ENCODE measurements around the gene CMPK1. TPM values are rescaled to one million over a fixed set of nuclear protein-coding genes. Genes with fewer than 3 reads are reported as not detected.
A peak's percentile ranks its signal among the peaks of the same experiment; 100 is the strongest.

The CMPK1 gene
- total RNA-seq, 3 donors from 2014 or later = 159 to 226 (median 223) TPM

DNA sequence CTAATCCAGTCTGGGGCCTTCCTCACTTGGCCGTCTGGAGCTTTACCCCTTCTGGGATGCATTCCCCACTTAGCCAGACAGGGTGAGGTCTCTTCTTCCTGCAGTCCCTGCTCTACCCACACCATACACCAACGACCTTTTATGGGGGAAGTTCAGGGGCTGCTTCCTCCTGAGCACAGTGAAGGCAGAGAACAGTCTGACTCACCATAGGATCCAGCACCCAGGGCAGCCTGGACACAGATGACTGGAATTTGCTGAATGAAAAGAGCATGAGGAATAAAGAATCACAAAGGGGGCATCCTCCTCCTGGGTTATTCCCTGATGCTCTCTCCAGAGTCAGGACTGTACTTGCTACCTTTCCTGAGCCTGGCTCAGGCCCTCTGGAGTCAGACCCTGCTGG lies 77.8 kb downstream of the CMPK1 start:
- DNase-seq (no peak), ATAC-seq (no peak)
- no peaks in the 10 kb centered on the region for H3K4me1 ChIP-seq (ENCODE audit: low read depth)
- H3K36me3 ChIP-seq (ENCODE audit: low read depth) = no peaks in the 10 kb centered on the region
- no peaks in the 10 kb centered on the region for H3K9me3 ChIP-seq
- no peak overlapping the region for H3K4me3 ChIP-seq
- intact Hi-C loops (cut with DNase I, micrococcal nuclease) = no loop called here
- TF ChIP-seq, protein P1, sequence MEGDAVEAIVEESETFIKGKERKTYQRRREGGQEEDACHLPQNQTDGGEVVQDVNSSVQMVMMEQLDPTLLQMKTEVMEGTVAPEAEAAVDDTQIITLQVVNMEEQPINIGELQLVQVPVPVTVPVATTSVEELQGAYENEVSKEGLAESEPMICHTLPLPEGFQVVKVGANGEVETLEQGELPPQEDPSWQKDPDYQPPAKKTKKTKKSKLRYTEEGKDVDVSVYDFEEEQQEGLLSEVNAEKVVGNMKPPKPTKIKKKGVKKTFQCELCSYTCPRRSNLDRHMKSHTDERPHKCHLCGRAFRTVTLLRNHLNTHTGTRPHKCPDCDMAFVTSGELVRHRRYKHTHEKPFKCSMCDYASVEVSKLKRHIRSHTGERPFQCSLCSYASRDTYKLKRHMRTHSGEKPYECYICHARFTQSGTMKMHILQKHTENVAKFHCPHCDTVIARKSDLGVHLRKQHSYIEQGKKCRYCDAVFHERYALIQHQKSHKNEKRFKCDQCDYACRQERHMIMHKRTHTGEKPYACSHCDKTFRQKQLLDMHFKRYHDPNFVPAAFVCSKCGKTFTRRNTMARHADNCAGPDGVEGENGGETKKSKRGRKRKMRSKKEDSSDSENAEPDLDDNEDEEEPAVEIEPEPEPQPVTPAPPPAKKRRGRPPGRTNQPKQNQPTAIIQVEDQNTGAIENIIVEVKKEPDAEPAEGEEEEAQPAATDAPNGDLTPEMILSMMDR (IDR thresholded peaks at IDR 0.05) = no peak

DNA sequence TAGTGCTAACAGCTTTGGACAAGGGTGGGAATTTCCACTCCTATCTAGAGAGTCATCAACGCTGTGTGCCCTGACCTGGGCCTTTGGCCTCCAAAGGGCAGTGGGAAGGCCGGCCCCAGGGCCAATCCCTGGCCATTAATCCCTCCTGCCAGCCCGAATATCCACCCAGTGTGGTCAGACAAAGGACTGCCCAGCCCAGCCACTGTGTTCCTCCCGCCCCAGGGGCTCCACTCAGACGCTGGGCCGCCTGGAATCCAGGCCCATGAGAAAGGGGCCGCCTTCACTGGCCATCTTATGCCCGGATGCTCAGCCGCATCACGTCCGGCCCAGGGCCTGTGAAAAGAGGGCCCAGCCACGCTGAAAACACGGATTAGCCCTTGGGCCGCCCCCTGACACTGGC lies 78.8 kb downstream of the CMPK1 start:
- Histone ChIP-seq H3K9me3 (no peaks in the 10 kb centered on the region), H3K4me3 (no peak overlapping the region), H3K4me1 (ENCODE audit: low read depth) (no peaks in the 10 kb centered on the region), H3K36me3 (ENCODE audit: low read depth) (no peaks in the 10 kb centered on the region)
- no peak for DNase-seq
- ATAC-seq = no peak
- TF ChIP-seq, protein P1 (IDR thresholded peaks at IDR 0.05) = no peak
- intact Hi-C loops (cut with DNase I, micrococcal nuclease) = no loop called here

DNA sequence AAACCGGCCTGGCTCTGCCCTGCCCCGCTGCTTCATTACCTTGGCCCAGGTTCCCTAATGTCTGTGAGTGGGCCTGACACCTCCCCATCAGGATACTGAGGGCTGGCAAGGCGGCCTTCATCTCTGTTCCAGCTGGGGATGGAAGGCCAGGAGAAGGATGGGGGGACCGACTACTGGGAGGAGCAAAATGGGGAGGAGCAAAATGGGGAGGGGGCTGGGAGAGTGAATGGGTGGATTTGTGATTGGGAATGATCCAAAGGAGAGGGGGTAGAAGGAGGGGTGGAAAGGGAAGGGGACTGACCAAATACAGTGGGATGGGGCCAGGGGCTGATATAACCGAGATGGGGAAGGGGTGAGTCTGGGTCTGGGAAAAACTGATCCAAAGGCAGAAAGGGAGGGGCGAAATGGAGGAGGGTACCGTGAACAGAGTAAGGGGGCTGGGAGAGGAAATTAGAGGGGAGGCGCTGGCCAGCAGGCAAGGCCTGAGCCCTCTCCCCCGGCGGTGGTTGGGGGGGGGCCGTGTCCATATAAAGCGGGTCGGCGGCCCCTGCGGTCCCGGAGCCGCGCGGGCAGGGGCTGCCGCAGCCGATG lies 82.2 kb downstream of the CMPK1 start, which contains the start of gene FOXE3:
Gene FOXE3 (plus strand): TSS at position 558 of the 591 bp plus-strand sequence. CDS start 31 bp downstream, at position 589.
- ATAC-seq = no peak
- no peak for DNase-seq
- no peaks in the 10 kb centered on the region for H3K9me3 ChIP-seq
- TF ChIP-seq, protein P1 (IDR thresholded peaks at IDR 0.05) = no peak
- H3K4me3 ChIP-seq = no peak within 1 kb of the TSS
- no peaks in the 10 kb centered on the region for H3K36me3 ChIP-seq (ENCODE audit: low read depth)
- H3K4me1 ChIP-seq (ENCODE audit: low read depth) = no peaks in the 10 kb centered on the region
- intact Hi-C loops (cut with DNase I, micrococcal nuclease) = no loop called here

DNA sequence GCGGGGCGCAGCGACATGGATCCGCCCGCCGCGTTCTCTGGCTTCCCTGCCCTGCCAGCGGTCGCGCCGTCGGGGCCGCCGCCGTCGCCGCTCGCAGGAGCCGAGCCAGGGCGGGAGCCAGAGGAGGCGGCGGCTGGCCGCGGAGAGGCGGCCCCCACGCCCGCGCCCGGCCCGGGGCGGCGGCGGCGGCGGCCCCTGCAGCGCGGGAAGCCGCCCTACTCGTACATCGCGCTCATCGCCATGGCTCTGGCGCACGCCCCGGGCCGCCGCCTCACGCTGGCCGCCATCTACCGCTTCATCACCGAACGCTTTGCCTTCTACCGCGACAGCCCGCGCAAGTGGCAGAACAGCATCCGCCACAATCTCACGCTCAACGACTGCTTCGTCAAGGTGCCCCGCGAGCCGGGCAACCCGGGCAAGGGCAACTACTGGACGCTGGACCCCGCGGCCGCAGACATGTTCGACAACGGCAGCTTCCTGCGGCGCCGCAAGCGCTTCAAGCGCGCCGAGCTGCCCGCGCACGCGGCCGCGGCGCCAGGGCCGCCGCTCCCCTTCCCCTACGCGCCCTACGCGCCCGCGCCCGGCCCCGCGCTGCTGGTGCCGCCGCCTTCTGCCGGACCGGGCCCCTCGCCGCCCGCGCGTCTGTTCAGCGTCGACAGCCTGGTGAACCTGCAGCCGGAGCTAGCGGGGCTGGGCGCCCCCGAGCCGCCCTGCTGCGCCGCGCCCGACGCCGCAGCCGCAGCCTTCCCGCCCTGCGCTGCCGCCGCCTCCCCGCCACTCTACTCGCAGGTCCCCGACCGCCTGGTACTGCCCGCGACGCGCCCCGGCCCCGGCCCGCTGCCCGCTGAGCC lies 83.0 kb downstream of the CMPK1 start:
- TF ChIP-seq, protein P1 (IDR thresholded peaks at IDR 0.05) = no peak
- no peaks in the 10 kb centered on the region for H3K9me3 ChIP-seq
- peak in 2 of 3 donors; percentile 17 to 44 for DNase-seq
- intact Hi-C loops (cut with DNase I, micrococcal nuclease) = no loop called here
- H3K4me3 ChIP-seq = no peak overlapping the region
- ATAC-seq = peak; percentile 62
- H3K36me3 ChIP-seq (ENCODE audit: low read depth) = no peaks in the 10 kb centered on the region
- H3K4me1 ChIP-seq (ENCODE audit: low read depth) = no peaks in the 10 kb centered on the region

DNA sequence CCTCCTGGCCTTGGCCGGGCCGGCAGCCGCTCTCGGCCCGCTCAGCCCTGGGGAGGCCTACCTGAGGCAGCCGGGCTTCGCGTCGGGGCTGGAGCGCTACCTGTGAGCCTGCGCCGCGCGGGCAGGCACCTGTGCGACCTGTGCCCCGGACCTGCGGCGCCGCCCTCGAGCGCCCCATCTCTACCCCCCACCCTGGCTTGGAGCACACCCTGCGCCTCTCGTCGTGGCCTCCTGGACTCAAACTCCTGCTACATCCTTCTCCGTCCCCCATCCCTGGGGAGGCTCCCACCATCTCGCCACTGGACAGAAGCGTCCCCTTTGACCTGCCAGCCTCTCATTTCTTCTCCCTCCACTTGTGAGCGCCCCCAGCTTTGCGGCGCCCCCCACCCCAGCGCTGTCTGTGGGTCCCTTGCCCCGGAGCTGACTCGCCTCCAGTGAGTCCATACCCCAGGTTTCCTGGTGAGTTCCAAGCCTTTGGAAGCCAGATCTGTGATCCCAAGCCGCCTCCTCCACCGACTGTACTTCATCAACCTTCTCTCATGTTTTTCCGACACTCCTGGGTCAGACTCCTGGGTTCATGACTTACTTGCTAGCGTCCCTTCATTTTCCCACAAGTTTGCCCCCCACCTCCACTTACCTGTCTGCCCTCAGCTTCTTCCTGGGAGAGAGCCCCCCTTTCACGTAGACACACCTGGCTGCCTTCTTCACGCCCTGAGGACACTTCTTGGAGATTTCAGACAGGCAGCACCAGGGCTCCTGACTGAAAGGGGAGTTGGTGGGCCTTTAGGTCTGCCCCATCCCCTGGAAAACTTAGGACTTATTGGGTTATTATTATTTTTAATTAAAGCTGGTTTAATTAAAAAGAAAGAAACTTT lies 83.8 kb downstream of the CMPK1 start:
- Histone ChIP-seq H3K4me1 (ENCODE audit: low read depth) (no peaks in the 10 kb centered on the region), H3K9me3 (no peaks in the 10 kb centered on the region), H3K36me3 (ENCODE audit: low read depth) (no peaks in the 10 kb centered on the region), H3K4me3 (no peak overlapping the region)
- peak; percentile 66 for ATAC-seq
- intact Hi-C loops (cut with DNase I, micrococcal nuclease) = no loop called here
- peak in 1 of 3 donors; percentile 17 for DNase-seq
- TF ChIP-seq, protein P1 (IDR thresholded peaks at IDR 0.05) = no peak

Measured in mucosa of descending colon (tissue), 3 donors.